H1 (cell line): Measurements from ENCODE around the gene TMEM253. TPM values are rescaled to one million over a fixed set of nuclear protein-coding genes. Genes with fewer than 3 reads are reported as not detected.

Experiments used
- CTCF ChIA-PET: fragments of 300-600 bp; sonication (Branson Sonifier 250); formaldehyde crosslinking; loops from one replicate; lab custom pipeline; 2021; ENCODE audit not compliant: partially characterized antibody; lab: Charles Lee
- POLR2A ChIA-PET: fragments of 300-600 bp; sonication (Branson Sonifier 250); formaldehyde crosslinking; loops from one replicate; lab custom pipeline; 2021; ENCODE audit warnings: inconsistent platforms; ENCODE audit not compliant: partially characterized antibody; lab: Charles Lee
- DNase-seq, 2 experiments: peaks; one replicate each; pipeline versions ENCODE4 v3.0.0 to v3.0.0-alpha.2; 2010 to 2022; ENCODE audit warnings: low spot score in 2 of 2, low read depth in 1 of 2, mixed read lengths in 1 of 2
- FAIRE-seq: peaks from 2 replicates; lab custom pipeline; 2011; peaks lifted over from hg19 to GRCh38; lab: Jason Lieb, UNC
- H2AFZ ChIP-seq: 2 replicates; pipeline ENCODE4 v1.8.1; 2012; ENCODE audit warnings: low read length, inconsistent platforms
- H2AK5ac ChIP-seq: 2 replicates; pipeline ENCODE4 v1.6.1; 2013; ENCODE audit warnings: low read depth, low read length
- H2BK120ac ChIP-seq: replicated peaks from 2 replicates; pipeline ENCODE3; 2013; ENCODE audit warnings: low read depth, low read length, inconsistent platforms
- H2BK12ac ChIP-seq: 2 replicates; pipeline ENCODE4 v1.6.1; 2013; ENCODE audit warnings: low read depth, low read length
- H2BK15ac ChIP-seq: 2 replicates; pipeline ENCODE4 v1.6.1; 2013; ENCODE audit warnings: low read length
- H2BK20ac ChIP-seq: 2 replicates; pipeline ENCODE4 v1.6.1; 2013; ENCODE audit warnings: low read length
- H2BK5ac ChIP-seq: 2 replicates; pipeline ENCODE4 v1.6.1; 2013; ENCODE audit warnings: low read depth, low read length
- H3K14ac ChIP-seq: 2 replicates; pipeline ENCODE4 v1.6.1; 2013; ENCODE audit warnings: inconsistent platforms; ENCODE audit not compliant: insufficient read length
- H3K18ac ChIP-seq: 2 replicates; pipeline ENCODE4 v1.6.1; 2013; ENCODE audit warnings: low read length; ENCODE audit errors: extremely low read depth
- H3K23ac ChIP-seq: 2 replicates; pipeline ENCODE4 v1.6.1; 2013; ENCODE audit warnings: inconsistent platforms; ENCODE audit not compliant: insufficient read length
- H3K23me2 ChIP-seq: 2 replicates; pipeline ENCODE4 v1.6.1; 2013; ENCODE audit warnings: low read depth, low read length
- H3K27ac ChIP-seq: 2 replicates; pipeline ENCODE4 v1.6.1; 2011; ENCODE audit warnings: low read depth, low read length, inconsistent platforms
- H3K27me3 ChIP-seq, 4 experiments: replicated peaks in 1 of 4; 1 replicate in 1 of 4; 2 replicates in 3 of 4; pipeline versions ENCODE4 v1.6.1 to v1.8.1; 2011 to 2013; ENCODE audit warnings: low read length in 3 of 4, mild to moderate bottlenecking in 3 of 4, inconsistent platforms in 2 of 4, mixed read lengths in 2 of 4, moderate library complexity in 1 of 4; ENCODE audit not compliant: control insufficient read depth in 3 of 4, insufficient read depth in 3 of 4; ENCODE audit errors: extremely low read depth in 1 of 4
- H3K36me3 ChIP-seq, 4 experiments: 2 replicates each; pipeline versions ENCODE4 v1.6.1 to v1.8.1; 2011 to 2013; ENCODE audit warnings: mild to moderate bottlenecking in 4 of 4, low read length in 3 of 4, moderate library complexity in 2 of 4, control low read depth in 1 of 4, inconsistent platforms in 1 of 4; ENCODE audit not compliant: insufficient read depth in 4 of 4, control insufficient read depth in 2 of 4
- H3K4ac ChIP-seq: replicated peaks from 2 replicates; pipeline ENCODE3; 2013; ENCODE audit warnings: low read length, low read depth, mixed read lengths, inconsistent platforms; ENCODE audit not compliant: insufficient read length
- H3K4me1 ChIP-seq, 4 experiments: replicated peaks in 1 of 4; 1 replicate in 1 of 4; 2 replicates in 3 of 4; pipeline versions ENCODE4 v1.6.1 to v1.8.1; 2011 to 2013; ENCODE audit warnings: low read length in 3 of 4, inconsistent platforms in 2 of 4, mixed read lengths in 1 of 4; ENCODE audit not compliant: insufficient read depth in 4 of 4, control insufficient read depth in 3 of 4
- H3K4me2 ChIP-seq, 2 experiments: 2 replicates each; pipeline versions ENCODE4 v1.6.1 to v1.8.1; 2011 to 2013; ENCODE audit warnings: low read depth in 2 of 2, low read length in 2 of 2, control low read depth in 1 of 2, inconsistent platforms in 1 of 2, mild to moderate bottlenecking in 1 of 2; ENCODE audit not compliant: insufficient read depth in 1 of 2
- H3K4me3 ChIP-seq, 4 experiments: fragments of 200-600, 300-600 bp in 1 of 4; sonication (generic), shearing (Covaris generic), sonication (Bioruptor Twin) in 1 of 4; 2 replicates each; pipeline versions ENCODE4 v1.5.1 to v1.8.1; 2011 to 2016; ENCODE audit warnings: low read length in 4 of 4, low read depth in 3 of 4, control low read depth in 2 of 4, inconsistent platforms in 2 of 4, mild to moderate bottlenecking in 2 of 4, mixed read lengths in 1 of 4, moderate library complexity in 1 of 4; ENCODE audit not compliant: insufficient read depth in 2 of 4; ENCODE audit errors: extremely low read depth in 1 of 4
- H3K56ac ChIP-seq: replicated peaks from 2 replicates; pipeline ENCODE3; 2013; ENCODE audit warnings: low read depth, mild to moderate bottlenecking, mixed read lengths, low read length, inconsistent platforms; ENCODE audit not compliant: insufficient read length
- H3K79me1 ChIP-seq: 2 replicates; pipeline ENCODE4 v1.6.1; 2013; ENCODE audit warnings: low read depth, low read length, control low read depth
- H3K79me2 ChIP-seq, 2 experiments: 2 replicates each; pipeline versions ENCODE4 v1.6.1 to v1.8.1; 2012 to 2013; ENCODE audit warnings: low read length in 2 of 2, mild to moderate bottlenecking in 2 of 2, inconsistent platforms in 1 of 2; ENCODE audit not compliant: insufficient read depth in 2 of 2, control insufficient read depth in 1 of 2
- H3K9ac ChIP-seq, 4 experiments: replicated peaks in 1 of 4; 1 replicate in 1 of 4; 2 replicates in 3 of 4; pipeline versions ENCODE4 v1.6.1 to v1.8.1; 2011 to 2013; ENCODE audit warnings: low read depth in 3 of 4, low read length in 3 of 4, control low read depth in 2 of 4, mild to moderate bottlenecking in 2 of 4, moderate library complexity in 2 of 4, inconsistent platforms in 1 of 4; ENCODE audit errors: extremely low read depth in 1 of 4
- H3K9me3 ChIP-seq, 2 experiments: 2 replicates each; pipeline versions ENCODE4 v1.6.1 to v1.8.1; 2012 to 2013; ENCODE audit warnings: mild to moderate bottlenecking in 2 of 2, moderate library complexity in 2 of 2, control low read depth in 1 of 2, inconsistent platforms in 1 of 2, low read depth in 1 of 2, low read length in 1 of 2, mixed read lengths in 1 of 2; ENCODE audit not compliant: insufficient read depth in 2 of 2
- H4K20me1 ChIP-seq, 2 experiments: replicated peaks in 1 of 2; 2 replicates each; pipeline versions ENCODE3 to v1.8.1; 2011 to 2013; ENCODE audit warnings: inconsistent platforms in 2 of 2, low read length in 2 of 2, mild to moderate bottlenecking in 1 of 2; ENCODE audit not compliant: insufficient read depth in 2 of 2, control insufficient read depth in 1 of 2
- H4K5ac ChIP-seq: 2 replicates; pipeline ENCODE4 v1.6.1; 2013; ENCODE audit warnings: low read length, low read depth, mixed read lengths, inconsistent platforms; ENCODE audit not compliant: insufficient read length
- H4K8ac ChIP-seq: 2 replicates; pipeline ENCODE4 v1.8.0; 2013; ENCODE audit warnings: mild to moderate bottlenecking, moderate library complexity, low read length, inconsistent platforms; ENCODE audit not compliant: insufficient read depth; ENCODE audit errors: extremely low read depth
- H4K91ac ChIP-seq: replicated peaks from 2 replicates; pipeline ENCODE3; 2013; ENCODE audit warnings: low read length, mixed read lengths, inconsistent platforms; ENCODE audit not compliant: insufficient read length
- BACH1 ChIP-seq: IDR thresholded peaks from 2 replicates; pipeline ENCODE4 v1.6.1; 2012; ENCODE audit warnings: low read length, improper control_type of control experiment
- CEBPB ChIP-seq: IDR thresholded peaks from 2 replicates; pipeline ENCODE4 v1.6.1; 2012; ENCODE audit warnings: low read depth, low read length
- SP2 ChIP-seq: IDR thresholded peaks from 2 replicates; pipeline ENCODE4 v1.6.1; 2012; ENCODE audit warnings: mild to moderate bottlenecking, low read length, inconsistent platforms
- TCF12 ChIP-seq: IDR thresholded peaks from 2 replicates; pipeline ENCODE4 v1.6.1; 2011; ENCODE audit warnings: low read depth, mild to moderate bottlenecking, low read length
- YY1 ChIP-seq: IDR thresholded peaks from 2 replicates; pipeline ENCODE4 v1.6.1; 2011; ENCODE audit warnings: low read depth, mild to moderate bottlenecking, low read length
- WGBS, 2 experiments: shearing (Covaris generic) in 1 of 2; methylation state at CpG; one replicate each; pipeline versions ENCODE4 v1.1.6 to v1.1.7; 2013 to 2015; ENCODE audit warnings: low lambda C conversion rate in 2 of 2, mixed read lengths in 2 of 2, inconsistent platforms in 1 of 2, low coverage in 1 of 2, missing lambda C conversion rate in 1 of 2; ENCODE audit not compliant: insufficient replicate concordance in 2 of 2, insufficient coverage in 1 of 2, insufficient read length in 1 of 2; ENCODE audit errors: extremely low coverage in 1 of 2, missing lambda C conversion rate in 1 of 2; 5-methylcytosine and 5-hydroxymethylcytosine counted together
- polyA plus RNA-seq, 7 experiments: library from polyadenylated mRNA; depleted of rRNA in 3 of 7; stranded (reverse) in 5 of 7; unstranded in 2 of 7; fragments of >200 nt in 5 of 7; fragments of 200-250 nt in 2 of 7; gene quantifications; 1 replicate in 5 of 7; 2 replicates in 1 of 7; 4 replicates in 1 of 7; pipeline versions ENCODE4 v1.2.1 to v1.2.3, GENCODE V29; 2011 to 2013; ENCODE audit warnings: missing spikeins in 2 of 7, mixed read lengths in 2 of 7
- total RNA-seq: library from RNA; stranded (reverse); fragmentation: NEBNext Ultra II Directional; extraction: Animal tissue kit (Norgen Biotek cat#: 25700); gene quantifications from 2 replicates; pipeline ENCODE4 v1.2.1, GENCODE V29; 2021
- TF ChIP-seq, protein P1 (sequence below): IDR thresholded peaks from 2 replicates; pipeline ENCODE4 v1.6.1; 2011; ENCODE audit warnings: low read depth, mild to moderate bottlenecking, low read length; ENCODE audit not compliant: insufficient read depth

The TMEM253 gene
- total and polyA plus RNA-seq, 2 of the 8 experiments (the other 6 are each of a cell fraction or from before 2014, with no cell fraction given) = 1.9 to 2.2 TPM

DNA sequence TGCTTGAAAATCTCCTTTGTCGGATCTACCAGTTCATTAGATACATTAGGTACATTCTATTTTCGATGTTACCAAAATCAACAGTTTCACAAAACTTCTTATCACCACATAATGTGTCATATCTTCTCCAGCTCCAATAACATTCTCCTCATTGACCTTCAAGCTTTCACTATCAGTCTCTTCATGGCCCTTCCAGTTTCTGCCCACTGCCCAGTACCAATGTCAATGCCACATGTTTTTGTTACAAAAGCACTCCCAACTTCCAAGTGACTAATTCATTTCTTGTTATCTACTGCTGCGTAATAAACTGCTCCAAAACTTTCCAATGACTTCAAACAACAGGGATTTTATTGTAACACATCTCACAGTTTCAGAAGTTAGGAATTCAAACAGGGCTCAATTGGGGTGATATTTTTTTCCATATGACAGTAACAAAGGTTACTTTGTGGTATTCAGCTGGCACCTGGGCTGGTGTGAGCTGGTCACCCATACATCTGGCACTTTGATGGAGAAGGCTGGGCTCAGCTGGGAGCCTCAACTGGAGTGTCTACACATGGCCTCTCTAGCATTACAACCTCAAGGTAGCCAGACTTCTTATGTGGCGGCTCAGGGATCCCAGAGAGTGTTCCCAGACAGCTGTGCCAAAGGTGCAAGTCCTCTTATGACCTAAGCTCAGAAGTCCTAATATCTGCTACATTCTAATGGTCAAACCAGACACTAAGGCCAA, 48.9 kb downstream of the TMEM253 start:
- H3K23me2 ChIP-seq = no peaks in the 10 kb centered on the region
- H3K56ac ChIP-seq = no peak overlapping the region
- FAIRE-seq = no peak
- POLR2A ChIA-PET = interaction anchor here (1.2 kb wide), 1 partner anchor 45 kb away, joined by 3 read pairs; no protein-coding TSS in a partner anchor
- H3K36me3 ChIP-seq = no peaks in the 10 kb centered on the region
- no peak overlapping the region for H2AK5ac ChIP-seq
- no peak overlapping the region for H4K5ac ChIP-seq
- no peak overlapping the region for H2BK120ac ChIP-seq
- H2BK12ac ChIP-seq = no peak overlapping the region
- no peak overlapping the region for H3K9ac ChIP-seq
- no peak overlapping the region for H2BK20ac ChIP-seq
- no peak for TF ChIP-seq SP2
- TF ChIP-seq, protein P1, sequence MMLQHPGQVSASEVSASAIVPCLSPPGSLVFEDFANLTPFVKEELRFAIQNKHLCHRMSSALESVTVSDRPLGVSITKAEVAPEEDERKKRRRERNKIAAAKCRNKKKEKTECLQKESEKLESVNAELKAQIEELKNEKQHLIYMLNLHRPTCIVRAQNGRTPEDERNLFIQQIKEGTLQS = no peak
- TF ChIP-seq YY1 = no peak
- TF ChIP-seq BACH1 = no peak
- no peak for TF ChIP-seq CEBPB
- TF ChIP-seq TCF12 = no peak
- no peaks in the 10 kb centered on the region for H3K79me1 ChIP-seq
- H3K79me2 ChIP-seq = no peaks in the 10 kb centered on the region
- no peaks in the 10 kb centered on the region for H3K4me1 ChIP-seq
- no peaks in the 10 kb centered on the region for H4K20me1 ChIP-seq
- no peak overlapping the region for H3K4me3 ChIP-seq
- H4K8ac ChIP-seq = no peak overlapping the region
- no peak overlapping the region for H3K18ac ChIP-seq
- no peak overlapping the region for H3K23ac ChIP-seq
- 0 out of 4 replicates have a peak, but pooled peaks cover 2 to 4% of the 10 kb centered on the region in 2 experiments for H3K9me3 ChIP-seq
- no peak overlapping the region for H2BK5ac ChIP-seq
- 89% methylated on average over 4 of the region's 4 CpGs; no CpG with 5 or more reads in 1 of the 2 experiments for WGBS, 2 experiments
- no peaks in the 10 kb centered on the region for H3K27me3 ChIP-seq
- no peak overlapping the region for H3K4me2 ChIP-seq
- H3K14ac ChIP-seq = no peak overlapping the region
- no peak overlapping the region for H3K27ac ChIP-seq
- H4K91ac ChIP-seq = no peak overlapping the region
- DNase-seq = no peak
- no peak overlapping the region for H2BK15ac ChIP-seq
- no peak overlapping the region for H2AFZ ChIP-seq
- CTCF ChIA-PET = interaction anchor here (0.9 to 1.9 kb wide), 3 partner anchors 11 to 13 kb away, joined by 3 to 5 read pairs (median 4); no protein-coding TSS in a partner anchor
- H3K4ac ChIP-seq = no peak overlapping the region
